G401.6 (cell line): ENCODE measurements around the gene ZDHHC14.

Source experiments
- FAIRE-seq: peaks from 2 replicates; lab custom pipeline; 2012; peaks lifted over from hg19 to GRCh38; lab: Jason Lieb, UNC

ZDHHC14 gene

DNA sequence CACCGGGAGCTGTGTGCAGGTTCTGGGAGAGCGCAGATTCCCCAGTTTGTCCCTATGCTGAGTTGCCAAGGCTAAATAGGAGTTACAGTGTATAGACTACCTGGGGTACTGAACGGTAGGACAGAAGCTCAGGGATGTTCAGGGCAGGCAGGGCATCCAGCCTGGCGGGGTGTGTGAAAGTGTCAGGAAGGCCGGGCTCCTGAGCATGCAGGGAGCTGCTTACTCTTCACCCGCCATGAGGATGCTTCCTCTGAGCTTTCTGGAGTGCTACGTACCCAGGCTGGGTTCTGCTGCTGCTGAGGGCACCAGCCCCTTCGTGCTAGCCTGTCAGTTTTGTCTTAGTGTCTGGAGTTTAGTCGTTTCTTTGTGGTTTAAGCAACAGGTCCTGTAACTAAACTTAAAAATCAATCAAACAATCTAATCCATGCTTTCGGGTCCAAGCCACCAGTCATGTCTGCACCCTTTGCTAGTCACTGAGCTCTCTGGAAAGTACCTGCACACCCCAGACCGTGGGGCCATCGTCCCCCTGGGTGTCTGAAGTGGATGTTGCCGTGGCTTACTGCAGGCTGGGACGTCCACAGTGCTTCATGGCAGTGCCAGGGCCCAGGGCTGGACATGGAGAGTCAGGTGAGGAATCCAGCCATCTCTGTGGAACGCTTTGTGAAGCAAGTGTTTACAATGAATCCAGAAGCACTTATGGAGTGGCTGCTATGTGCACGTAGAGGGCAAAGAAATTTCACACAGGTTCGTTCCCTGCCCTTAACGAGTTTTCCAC lies 221.7 kb downstream of the ZDHHC14 start:
- no peak for FAIRE-seq

DNA sequence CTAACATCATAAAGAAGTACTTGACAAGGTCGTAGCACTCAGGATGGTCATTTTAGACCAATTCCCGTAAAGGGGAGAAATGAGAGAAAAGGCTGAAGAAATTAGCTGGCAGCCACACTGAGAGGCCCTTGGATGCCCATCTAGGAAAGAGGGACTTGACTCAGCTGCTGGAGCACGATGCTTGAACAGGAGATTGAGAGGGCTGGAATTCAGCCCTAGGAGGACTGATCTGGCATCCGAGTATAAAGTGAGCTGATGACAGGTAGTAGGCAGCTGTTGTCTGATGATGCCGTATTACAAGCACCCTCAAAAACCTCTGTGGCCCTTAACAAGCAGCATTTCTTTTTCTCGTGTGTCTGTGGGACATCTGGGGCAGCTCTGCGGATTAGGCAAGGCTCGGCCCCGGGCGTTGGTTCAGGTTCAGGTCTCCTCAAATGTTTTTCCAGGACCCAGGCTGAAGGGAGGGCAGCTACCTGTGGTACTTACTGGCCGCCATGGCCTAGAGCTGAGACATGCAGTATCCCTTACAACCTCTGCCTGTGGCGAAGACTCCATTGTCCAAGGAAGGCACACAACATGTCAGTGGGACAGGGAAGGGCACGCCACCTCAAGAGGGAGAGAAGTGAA lies 222.4 kb downstream of the ZDHHC14 start:
- FAIRE-seq: no peak

DNA sequence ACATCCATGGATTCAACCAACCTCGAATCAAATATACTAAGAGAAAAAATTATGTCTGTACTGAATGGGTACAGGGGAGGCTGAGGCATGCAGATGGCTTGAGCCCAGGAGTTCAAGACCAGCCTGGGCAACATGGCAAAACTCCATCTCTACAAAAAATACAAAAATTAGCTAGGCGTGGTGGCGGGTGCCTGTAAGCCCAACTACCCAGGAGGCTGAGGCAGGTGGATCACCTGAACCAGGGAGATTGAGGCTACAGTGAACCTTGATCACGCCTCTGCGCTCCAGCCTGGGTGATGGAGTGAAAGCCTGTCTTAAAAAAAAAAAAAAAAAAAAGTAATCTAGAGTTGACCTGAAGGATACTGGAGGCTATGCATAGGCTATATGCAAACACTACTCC lies 223.0 kb downstream of the ZDHHC14 start:
- no peak for FAIRE-seq

DNA sequence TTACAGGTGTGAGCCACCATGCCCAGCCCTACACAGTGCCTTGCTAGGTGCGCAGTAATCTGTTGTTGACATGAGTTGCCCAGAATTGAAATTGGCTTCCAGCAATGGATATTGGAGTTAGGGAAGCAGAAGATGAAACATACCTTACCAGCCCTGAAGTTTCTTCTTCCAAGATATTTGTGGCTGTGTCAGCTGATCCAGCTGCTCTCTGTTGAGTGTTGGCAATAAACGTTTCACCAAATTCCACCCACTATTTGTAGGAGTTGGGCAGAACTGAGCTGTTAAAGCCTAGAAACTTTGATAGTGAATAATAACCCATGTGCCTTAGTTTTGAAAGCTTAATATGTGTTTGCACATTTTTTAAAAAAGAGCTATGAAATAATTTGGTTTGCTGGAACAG lies 223.8 kb downstream of the ZDHHC14 start:
- FAIRE-seq: no peak

DNA sequence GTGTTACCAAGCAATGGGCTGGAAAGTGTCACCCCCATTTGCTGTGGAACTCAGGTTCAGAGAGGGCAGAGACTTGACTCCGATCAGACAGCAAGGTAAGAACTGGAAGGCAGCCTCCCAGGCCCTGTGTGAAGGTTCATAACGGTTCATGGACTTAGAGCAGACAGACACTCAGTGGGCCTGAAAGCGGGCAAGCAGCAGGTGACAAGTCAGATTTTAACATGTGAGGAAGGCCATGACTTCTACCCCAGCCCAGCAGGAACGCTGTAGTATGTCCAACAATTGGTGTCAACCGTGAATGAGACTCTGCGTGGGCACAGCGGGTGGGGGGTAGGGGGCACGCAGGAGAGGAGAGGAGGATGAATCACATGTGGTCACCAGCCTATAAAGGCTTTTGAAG lies 224.5 kb downstream of the ZDHHC14 start:
- FAIRE-seq: no peak

DNA sequence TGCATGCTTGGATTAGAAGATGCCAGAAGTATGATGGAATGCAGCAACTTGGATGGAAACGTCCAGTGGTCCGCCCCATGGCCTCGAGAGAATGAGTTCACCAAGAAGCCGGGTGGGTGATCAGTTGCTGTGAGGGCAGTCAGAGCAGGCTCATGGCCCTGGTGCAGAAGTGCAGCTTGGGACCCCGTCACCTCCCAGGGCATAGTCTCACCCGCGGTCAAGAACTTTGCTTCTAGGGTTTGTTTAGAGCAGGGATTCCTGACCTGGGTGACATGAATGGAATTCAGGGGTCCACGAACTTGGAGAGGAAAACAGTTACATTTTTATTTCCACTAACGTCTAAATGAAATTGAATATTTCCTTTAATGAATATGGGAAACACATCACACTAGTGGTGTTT lies 225.5 kb downstream of the ZDHHC14 start:
- no peak for FAIRE-seq

DNA sequence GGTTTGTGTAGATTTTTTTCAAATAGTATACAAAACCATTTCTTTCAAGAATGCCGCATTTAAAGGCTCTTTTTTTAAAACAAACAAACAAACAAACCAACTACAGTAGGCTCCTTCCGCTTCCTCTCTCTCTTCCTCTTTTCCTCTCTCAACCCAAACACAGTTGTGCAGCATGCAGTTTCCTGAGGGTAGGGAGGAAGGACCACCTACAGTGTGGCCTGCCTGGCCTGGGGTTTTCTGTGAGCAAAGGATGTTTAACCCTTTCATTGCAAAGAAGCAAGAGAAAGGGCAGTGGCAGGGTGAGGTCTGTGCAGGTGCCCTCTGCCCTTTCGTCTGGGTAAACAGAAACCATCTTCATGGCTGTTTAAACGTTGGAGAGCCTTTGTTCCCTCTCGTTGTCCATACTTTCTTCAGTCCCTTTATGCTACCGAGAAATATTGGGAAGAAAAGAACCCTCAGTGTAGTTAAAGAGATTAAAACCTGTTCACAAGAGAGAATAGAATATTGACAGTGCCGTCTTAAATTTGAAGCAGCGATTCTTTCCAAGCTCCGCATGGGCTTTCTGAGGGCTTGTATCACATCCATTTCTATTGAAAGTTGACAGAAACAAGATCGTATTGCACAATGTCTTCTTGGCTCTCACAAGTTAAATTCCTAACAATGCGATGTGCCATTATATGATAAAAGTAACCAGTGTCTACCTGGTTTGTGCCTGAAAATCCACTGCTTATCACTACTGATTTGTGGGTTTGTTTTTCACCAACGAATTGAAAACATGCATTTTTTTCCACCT lies 226.5 kb downstream of the ZDHHC14 start:
- no peak for FAIRE-seq

DNA sequence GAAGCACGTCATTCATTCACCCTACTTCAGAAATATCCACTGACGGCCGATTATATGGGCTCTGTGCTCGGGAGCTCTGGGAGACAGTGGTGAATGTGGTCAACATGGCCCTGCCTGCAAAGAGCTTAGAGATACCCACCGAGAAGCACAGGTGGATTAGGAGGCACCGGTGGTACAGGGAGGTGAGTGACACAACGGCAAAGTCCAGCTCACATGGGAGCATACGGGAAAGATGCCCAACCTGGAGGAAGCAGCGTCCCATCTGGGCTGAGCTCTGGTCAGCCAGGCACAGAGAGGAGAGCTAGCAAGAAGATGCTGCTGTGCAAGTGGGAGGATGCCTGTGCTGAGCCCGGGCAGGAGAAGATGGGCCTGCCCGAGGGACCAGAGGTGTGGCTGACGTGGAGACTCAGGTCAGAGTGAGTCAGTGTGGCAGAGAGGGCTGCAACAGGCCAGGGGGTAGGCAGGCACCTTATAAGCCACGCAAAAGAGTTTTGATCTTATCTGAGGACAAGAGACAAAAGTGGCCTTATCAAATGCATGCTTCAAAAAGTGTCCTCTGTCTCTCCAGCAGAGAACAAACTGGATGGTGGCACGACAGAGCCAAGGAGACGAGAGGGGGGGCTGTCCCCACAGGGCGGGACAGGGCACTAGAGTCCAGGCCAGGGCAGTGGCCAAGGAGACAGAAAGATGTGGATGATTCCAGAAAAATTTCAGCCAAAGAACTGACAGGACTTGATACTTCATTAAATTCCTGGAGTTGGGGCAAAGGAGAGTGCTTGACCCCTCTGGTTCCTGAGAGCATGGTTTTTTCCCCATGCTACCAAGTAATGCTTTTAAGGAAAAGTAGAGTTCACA lies 227.5 kb downstream of the ZDHHC14 start:
- FAIRE-seq: no peak

DNA sequence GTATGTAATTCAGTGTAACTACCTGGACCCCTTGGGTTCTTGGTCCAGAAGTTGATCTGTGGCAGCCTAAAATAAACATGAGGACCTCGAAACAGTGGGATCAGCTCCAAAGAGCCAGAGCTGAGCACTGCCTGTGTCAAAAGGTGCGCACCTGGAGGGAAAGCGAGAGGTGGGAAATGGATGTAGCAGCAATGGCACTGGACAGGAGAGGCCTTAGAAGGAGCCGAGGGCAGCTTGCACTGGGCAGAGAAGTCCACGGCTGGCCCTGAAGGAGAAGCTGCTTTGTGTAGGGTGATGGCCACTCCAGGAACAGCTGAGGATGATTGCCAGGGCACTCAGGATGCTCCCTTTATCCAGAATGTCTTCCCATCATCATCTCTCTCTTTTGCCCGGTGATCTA lies 228.1 kb downstream of the ZDHHC14 start:
- FAIRE-seq: no peak

DNA sequence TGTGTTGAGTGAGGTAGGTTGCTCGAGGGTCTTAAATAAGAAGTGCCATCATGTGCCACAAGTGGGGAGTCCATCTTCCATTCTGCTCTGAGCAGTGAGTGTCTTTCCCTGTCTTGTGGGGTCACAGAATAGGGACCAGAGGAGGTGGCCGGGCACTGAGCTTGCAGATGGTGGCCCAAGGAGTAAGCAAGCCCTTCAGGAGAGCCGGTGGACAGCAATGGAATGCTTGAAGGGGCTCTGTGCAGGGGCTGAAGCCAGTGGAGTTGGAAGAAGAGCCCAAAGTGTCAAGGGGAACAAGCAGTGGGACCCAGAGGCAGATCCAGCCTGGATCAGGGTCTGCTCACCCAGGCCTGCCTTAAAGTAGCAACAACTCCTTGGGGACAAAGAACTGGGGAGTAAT lies 228.6 kb downstream of the ZDHHC14 start:
- FAIRE-seq: no peak

DNA sequence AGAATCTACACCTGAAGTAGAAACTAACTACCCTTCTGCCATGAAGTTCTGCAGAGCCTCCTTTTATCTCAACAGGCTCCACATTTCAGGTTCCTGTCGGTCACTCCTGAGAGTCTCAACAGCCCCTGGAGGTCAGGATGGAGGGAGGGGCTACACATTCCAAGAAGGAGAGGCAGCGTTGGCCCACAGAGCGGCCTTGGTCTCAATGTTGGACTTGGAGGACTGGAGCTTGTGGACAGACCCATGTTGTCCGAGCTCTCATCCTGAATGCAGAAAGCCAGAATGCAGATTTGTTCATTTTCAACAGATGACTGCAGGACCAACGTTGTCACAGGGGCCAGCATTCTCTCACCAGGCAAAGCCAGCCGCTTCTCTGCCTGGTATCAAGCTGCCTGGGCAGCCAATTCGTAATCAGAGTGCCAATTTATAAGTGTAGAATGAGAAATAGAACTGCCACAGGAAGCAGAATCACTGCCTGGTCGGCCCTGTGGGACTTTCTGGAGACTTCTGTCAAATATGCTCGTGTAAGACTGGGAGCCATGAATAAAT lies 229.5 kb downstream of the ZDHHC14 start:
- no peak for FAIRE-seq

DNA sequence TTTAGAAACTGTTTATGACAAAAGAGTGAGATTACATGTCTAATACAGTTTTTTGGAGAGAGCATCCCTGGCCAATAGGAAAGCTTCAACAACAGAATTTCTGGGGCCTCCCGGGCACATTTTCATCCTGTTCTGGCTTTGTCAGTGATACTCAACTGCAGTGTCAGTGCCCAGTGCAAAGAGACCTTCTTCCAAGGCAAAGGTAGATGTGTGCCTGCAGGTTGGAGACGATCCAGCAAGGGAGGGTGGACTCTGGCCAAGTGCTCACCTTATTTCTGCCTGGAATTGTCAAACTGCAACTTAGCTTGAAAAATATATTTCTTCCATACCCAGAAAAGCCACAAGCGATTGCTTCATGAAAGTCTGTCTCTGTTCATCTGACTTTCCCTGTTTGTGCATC lies 230.4 kb downstream of the ZDHHC14 start:
- FAIRE-seq: no peak

DNA sequence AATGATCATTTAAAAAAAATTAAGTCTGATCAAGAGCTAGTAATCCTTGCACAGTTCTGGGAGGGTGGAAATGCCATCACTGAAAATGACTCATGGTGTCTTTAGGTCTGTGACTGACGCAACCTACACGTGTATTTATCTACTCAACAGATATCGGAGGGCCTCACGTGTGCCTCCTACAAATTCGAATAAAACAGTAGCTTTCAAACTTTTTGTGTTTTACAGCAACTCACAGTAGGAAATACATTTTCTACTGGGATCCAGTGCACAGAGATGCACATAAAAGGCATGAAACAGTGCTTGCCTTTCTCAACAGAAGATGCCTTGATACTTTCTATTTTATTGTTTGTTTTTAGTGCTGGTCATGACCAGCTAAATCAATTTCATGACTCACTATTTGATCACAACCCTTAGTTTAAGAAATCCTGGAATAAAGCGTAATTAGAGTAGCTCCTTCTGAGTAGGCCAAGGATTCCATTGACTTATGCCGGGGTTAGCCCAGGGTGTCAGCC lies 232.1 kb downstream of the ZDHHC14 start:
- no peak for FAIRE-seq

DNA sequence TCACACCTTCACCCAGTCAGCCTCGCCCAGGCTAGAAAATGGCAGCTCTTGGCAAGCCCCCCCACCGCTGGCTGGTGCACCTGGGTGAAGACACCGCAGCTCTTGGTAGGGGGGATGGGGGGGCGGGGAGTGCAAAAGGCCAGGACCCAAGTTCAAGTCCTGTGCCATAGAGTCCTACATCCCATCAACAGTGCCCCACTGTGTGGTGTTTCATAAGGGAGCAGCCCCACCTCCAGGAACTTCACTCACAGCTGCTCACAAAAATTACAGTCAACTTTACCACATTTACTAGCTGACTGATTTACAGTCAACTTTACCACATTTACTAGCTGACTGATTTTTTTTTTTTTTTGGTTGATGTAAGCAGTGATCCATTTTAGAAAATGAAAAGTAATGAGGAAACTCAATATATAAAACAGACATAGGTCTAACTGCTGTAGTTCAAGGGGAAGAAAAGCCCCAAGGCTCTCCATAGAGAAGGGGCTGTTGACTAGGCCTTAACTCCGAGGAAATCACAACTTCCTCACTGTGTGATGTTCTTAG lies 233.1 kb downstream of the ZDHHC14 start:
- no peak for FAIRE-seq

DNA sequence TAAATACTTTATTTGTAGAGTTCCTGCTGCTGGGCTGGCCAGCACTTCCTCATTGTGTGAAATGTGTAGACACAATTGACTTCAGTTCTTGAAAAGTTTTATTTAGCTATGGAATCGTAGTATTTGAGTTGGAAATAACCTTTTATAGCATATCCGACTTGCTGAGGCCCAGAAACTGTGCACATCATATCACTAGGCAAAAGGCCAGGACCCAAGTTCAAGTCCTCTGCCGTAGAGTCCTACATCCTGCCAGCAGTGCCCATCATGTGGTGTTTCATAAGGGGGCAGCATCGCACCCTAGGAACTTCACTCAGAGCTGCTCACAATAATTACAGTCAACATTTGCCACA lies 234.4 kb downstream of the ZDHHC14 start:
- no peak for FAIRE-seq

DNA sequence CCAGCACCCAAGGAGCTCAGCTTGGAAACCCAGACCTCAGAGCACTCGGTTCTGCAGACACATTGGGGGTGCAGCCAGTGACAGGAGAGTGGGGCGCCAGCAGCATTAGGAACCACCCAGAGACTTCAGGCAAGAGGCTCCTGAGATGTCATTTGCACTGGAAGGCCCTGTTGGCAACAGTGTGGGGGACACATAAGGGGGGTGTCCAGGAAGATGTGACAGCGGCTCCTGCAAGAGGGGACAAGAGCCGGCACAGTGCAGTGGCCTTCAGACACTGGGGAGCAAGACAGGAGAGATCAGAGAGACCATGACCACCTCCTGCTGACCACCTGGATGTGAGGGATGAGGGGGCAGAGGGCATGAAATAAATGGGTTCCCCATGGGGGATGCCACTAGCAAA lies 235.0 kb downstream of the ZDHHC14 start:
- FAIRE-seq: no peak

DNA sequence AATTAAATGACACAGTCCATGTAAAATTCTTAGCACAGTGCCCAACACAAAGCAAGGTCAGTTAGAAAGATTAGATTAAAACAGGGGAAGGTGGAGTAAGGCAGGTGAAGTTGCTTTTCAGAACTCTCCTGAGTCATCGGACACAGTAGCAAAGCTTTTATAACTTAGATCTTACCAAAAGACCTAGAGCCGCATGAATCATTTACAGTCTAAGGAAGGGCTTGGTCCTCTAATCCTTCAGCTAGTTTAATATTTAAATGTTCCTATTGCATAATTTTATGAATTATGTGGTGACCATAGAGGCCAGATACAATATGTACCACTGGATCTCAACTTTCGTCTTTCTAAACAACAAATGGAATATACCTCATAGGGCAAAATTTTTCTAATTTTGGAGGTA lies 240.0 kb downstream of the ZDHHC14 start:
- FAIRE-seq: no peak

DNA sequence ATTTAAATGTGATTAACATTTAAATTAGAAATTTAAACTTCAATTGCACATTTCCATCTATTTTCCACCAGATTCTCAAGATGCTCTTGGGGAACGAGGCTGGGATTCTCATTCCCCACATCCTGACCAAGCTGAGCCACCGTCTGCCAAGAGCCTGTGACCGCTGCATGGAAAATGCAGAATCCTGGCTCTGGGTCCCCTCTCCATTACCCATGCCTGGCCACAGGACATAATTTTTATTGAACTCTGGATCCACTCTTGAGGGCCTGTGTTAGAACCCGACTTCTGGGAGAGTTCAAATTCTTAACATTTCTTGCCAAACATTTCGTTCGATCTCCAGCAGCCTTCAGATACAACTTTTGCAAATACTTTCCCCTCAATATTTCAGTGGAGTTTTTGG lies 240.4 kb downstream of the ZDHHC14 start:
- no peak for FAIRE-seq

DNA sequence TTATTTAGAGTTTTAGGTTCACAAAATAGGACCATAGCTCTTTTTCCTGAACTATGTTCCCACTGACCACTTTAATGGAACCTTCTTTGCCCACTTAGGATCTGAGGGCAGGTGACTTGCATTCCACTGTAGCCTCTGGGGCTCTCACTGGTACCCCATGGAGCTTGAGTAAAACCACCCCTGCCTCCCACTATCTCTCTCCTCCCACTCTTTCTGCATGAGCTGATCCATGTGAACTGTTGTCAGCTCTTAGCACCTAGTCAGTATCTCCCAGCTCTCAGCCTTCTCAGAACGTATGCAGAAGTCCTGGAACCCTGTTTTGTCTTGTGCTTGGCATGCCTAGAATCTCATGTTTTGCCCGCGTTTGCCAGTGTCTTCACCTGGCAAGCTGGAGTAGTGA lies 241.4 kb downstream of the ZDHHC14 start:
- no peak for FAIRE-seq

DNA sequence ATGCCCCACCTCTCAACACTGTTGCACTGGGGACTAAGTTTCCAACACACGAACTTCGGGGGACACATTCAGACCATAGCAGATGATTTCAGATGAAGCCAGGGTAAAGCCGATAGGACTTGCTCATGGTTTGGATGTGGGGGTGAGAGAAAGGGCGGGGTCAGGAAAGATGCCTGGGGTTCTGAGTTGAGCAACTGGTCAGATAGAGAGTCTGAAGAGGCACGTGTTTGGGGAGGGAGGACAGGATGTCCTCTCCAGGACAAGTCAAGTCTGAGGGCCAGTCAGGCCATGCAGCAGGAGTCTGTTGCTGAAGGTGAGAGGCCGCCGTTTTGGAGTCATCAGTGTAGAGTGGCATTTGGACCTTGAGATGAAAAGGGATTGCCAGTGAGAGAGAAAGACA lies 244.1 kb downstream of the ZDHHC14 start:
- no peak for FAIRE-seq

DNA sequence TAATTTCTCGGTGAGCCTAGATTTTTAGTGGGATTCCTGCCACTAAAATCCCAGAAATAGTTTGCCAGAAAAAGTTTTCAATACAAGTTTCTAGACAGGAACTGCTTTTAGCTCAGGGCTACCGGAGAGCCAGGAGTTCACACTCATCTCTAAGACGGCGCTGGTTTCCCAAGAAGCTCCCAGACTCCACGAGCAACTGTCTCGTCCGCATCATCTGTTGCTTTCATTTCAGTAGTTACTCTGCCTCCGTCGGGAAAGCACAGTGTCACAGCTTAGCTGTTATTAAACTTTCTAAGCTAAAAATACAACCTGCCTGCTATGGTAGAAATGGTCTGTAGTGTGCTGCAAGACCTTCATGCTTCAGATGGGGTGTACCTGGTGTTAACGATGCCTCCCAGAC lies 244.8 kb downstream of the ZDHHC14 start:
- FAIRE-seq: no peak
